UCSD-AML1 (cell line): ENCODE measurements around the gene HTR2A.

Experiments
- DNase-seq: peaks from one replicate; lab custom pipeline; 2025; ENCODE audit not compliant: unreplicated experiment; lab: John Stamatoyannopoulos, UW

HTR2A gene

DNA sequence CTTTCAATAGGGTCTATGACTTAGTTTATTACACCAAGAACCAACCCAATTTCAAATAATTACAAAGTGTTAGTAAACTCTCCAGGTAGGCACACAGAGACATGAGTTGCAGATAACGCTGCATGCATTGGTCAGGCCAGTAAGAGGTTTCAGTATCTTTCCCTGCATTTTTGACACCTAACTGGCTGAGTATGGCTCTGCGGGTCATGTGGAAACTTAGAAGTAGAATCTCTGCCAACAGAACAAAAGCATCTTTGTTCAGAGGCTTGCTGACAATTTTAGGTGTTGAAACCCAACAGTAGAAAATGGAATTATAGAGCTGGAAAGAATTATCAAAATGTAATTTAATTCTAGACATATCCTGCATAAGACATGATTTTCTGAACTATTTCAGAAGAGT lies 25.3 kb downstream of the HTR2A start:
- DNase-seq = no peak

- DNase-seq = no peak
These were observed 28.8 kb downstream of the HTR2A start for GRCh38 chr13:46868091-46868490.

- DNase-seq = peak; percentile 74
These were observed 30.7 kb downstream of the HTR2A start for GRCh38 chr13:46866150-46866549.

DNA sequence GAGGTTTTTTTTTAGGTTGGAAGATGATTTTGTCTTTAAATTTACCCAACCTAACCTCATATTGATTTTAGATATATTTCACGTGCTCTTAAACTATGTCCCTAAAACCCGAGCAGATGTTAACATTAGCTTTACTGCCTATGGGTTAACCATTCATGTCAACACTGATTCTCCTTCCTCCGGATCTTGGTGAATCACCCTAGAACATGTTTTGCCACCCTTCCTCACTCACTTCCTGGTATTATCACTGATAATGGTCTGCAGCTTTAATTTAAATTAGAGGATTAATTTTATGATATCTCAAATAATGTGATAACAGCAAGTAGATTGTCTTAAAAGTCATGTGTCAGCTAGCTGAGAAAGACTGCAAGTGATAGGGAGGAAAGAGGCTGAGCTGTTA lies 31.9 kb downstream of the HTR2A start:
- no peak for DNase-seq

DNA sequence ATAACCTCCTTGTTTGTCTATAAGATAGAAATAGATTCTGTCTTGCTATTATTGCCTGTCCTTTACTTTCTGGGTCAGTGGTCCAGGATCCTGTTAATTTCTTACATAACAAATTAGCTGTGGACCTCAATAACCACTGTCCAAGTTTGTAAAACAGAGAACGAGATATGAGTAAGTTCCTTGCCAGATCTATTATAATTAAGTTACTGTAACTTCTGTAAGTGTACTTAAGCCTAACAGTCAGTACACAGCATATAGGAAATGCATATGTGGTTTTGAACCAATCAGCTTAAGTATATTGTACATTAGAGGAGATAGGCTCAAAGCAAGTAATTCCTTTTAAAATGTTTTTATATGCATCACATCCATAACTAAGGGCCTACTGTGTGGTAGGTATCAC lies 34.9 kb downstream of the HTR2A start:
- no peak for DNase-seq

DNA sequence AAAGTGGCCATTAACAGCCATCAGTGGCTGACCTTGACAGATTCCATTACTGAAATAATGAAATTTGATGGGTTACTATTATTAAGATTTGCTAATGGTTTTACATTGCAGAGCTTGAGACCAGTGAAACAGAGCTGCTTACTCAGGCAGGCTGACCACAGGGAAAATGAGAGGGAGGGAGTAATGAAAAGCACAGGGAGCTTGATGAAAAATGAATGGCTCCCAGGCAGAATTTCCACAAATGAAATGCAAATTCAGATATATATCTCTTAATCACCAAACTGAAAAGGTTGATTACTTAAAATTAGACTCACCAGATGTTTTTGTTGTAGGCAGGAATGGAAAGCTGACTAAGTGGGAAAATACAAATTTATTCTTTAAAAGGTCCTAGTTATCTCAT lies 36.1 kb downstream of the HTR2A start:
- no peak for DNase-seq

GRCh38 chr13:46858776-46859175 lies 38.1 kb downstream of the HTR2A start:
- DNase-seq = no peak

GRCh38 chr13:46858163-46858562 lies 38.7 kb downstream of the HTR2A start:
- no peak for DNase-seq

DNA sequence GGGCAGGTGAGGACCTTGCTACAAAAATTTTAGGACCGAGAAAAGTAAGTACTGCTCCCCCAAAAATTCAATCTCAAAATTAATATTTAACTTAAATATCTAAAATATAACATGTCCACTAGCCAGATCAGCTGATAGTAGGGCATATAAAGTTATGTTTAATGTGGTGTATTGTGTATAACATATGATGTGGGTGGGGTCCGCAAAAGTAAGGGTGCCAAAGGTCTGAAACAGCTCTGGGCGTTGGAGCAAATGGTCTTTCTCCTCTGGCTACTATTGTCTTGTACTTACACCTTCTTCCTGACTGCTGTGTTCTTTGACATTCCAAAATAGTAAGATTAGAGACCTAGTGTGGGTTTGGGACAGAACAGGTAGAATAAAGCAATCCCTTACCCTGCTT lies 41.2 kb downstream of the HTR2A start:
- no peak for DNase-seq

GRCh38 chr13:46855166-46855565 lies 41.7 kb downstream of the HTR2A start:
- no peak for DNase-seq

DNA sequence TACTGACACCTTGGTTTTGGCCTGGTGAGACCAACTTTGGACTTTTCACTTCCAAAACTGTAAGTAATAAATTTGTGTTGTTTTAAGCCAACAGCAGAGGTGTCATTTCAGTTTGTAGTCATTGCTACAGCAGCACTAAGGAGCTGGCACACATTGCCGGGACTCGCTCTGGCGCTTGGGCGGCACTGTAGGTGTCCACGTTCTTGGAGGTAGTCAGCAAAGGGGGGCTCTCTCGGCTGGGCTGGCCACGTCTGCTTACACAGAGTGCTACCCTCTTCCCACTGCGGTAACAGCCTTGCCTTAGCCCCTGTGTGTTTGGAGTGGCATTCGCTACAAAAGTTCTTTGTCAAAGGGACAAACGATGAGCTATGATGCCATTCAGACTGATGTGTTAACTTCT lies 44.7 kb downstream of the HTR2A start:
- DNase-seq = no peak

- DNase-seq = no peak
These were observed 46.6 kb downstream of the HTR2A start for GRCh38 chr13:46850214-46850613.

DNA sequence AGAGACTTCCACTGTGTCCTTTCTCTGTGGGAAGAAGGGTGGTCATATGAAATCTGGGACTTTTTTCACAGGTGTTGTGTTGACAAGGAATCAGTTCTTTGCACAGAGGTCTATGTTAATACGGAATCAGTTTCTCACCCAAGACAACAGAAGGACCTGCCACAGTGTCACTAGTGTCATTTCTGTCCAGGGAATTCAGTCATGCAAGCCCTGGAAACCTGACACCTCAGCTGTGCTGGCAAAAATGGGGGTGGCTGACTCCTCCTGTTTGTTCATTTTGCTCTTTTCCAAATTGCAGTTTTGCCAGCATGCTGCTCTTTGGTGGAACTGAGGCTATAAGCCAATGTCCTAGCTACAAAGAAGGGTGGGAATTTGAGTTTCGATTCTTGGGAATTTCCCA lies 50.1 kb downstream of the HTR2A start:
- no peak for DNase-seq

- DNase-seq = no peak
These were observed 51.7 kb downstream of the HTR2A start for GRCh38 chr13:46845146-46845545.

DNA sequence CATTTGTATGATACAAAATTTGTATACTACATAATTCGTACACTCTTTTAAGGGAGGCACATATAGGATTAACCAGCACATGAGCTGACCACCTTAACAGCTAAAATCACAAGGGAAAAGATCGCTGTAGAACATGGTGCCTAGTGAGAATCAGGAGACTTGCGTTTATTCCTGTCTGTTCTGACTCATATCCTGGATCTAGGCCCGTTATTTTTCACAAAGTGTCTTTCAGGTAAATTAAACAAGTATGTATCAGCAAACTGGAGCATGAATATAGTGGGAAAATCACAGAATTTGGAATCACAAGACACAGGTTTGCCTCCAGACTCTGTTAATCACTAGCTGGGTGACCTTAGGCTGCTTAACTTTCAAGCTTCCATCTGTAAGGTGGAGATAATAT lies 52.4 kb downstream of the HTR2A start:
- DNase-seq = no peak

DNA sequence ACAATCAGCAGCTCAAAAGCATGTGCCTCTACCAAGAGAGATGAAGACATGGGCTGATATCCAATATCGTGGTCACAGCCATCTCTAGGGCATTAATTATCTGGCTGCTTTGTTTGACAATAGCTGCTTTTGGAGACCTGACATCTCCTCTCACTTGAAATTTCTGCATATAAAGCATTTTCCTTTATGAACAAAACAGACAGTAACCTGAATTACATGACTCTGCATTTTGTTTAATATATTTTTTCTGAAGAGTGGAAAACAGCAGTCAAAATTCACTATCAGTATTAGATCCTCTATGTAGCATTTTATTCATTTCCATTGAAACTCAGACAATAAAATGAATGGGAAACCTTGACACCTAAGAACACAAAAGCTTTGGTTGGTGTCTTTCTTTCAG lies 57.5 kb downstream of the HTR2A start:
- no peak for DNase-seq

DNA sequence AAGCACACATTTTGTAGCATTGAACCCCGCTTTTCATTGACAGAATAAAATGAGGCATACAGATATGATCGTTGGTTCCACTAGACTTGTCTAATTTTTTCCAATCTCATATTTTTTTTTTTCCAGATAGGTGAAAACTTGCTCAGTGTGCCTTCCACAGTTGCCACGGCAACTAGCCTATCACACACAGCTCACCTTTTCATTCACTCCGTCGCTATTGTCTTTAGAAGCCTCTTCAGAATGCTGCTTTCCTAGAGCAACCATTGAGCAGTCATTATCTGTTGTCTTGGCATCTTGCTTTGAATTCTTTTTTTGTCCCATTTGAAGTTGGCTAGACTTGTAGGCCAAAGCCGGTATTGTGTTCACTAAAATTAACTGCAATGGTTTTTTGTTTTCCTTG lies 62.2 kb downstream of the HTR2A start:
- no peak for DNase-seq

- no peak for DNase-seq
These were observed 65.2 kb downstream of the HTR2A start for GRCh38 chr13:46831588-46832194.

DNA sequence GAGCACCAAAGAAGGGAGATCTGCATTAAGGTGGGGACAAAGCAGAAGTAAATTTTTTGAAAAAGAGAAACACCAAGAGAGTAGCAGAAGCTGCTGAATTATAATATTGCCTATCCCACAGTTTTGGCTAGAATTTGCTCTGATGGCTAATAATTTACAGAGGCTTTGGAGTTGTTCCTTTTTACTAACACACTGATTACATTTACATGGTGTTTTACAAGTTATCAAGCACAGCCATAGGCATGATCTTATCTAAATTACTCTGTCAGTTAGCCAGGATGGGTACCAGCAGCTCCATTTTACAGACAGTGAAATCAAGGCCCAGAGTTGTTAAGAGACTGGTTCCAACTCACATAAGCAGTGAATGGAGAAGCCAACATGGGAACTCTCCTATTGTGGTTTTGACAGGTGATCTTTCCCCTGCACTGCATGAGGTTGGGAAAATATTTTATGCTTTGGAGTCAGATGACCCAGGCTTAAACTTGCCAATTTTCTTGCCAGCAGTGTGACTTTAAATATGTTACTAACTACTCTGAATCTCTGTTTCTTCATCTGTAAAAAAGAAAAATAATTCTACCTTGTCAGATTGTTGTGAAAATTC lies 66.3 kb downstream of the HTR2A start:
- DNase-seq = no peak

DNA sequence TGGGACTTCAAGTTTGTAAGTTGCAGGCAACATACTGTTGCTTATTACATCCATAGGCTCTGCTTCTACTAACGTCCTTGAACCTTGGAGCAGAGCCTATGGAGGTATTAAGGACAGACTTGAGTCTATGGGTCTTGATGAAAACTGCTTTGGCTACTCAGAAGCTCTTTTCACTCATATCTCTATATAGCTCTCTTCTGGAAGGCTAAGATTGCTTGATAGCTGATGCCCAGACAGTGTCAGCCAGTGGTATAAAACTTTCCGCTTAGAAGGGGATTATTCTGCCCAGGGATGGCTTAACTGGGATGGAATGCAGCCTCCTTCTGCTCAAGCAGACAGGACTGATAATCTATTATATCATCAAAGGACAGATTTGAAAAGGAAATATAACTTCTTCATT lies 74.3 kb downstream of the HTR2A start:
- no peak for DNase-seq

DNA sequence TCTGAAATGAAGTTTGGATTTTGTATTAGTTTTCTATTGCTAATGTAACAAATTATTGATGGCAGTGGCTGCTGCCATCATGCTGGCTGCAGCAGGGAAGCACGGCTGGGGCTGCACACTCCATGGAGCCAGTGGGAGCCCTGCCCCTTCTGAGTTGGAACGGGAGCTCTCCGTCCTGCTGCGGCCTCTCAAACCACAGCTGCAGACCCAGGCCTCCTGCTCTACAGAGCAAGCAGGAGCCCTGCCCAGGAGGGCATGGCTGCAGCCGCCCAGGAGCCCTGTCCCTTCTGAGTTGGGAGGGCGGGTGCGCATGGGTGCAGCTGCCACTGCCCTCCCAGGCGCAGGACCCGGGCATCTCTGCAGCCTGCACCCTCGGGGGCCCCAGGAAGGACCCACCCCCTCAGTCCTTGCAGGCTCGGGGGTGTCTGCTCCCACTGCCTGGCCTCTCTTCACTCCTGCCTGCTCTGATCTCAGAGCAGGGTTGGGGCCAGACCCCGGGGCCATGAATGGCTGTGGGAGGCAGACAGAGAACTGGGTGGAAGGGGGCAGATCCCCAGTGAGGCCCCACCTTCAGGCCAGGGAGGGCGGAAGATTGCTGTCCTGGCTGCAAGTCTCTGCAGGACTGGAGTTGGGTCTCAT lies 78.9 kb downstream of the HTR2A start:
- DNase-seq = no peak

DNA sequence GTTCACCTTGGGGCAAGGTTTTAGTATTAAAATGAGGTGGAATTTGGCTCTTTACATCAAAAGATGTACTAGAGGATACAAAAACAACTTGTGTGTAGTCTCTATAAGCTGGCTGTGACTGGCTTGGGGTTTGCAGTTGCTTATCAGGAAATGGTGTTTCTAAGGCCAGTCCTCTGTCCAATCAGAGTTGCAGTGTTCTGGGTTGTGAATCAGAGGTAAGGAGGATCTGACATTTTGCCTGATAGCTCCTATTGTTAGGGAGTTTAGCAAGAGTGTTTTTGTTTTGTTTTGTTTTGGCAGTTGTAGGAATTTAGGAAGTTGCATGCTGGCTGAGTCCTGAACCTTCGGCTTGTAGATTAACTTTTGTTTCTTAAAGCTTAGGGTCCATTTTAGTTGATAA lies 79.8 kb downstream of the HTR2A start:
- no peak for DNase-seq

DNA sequence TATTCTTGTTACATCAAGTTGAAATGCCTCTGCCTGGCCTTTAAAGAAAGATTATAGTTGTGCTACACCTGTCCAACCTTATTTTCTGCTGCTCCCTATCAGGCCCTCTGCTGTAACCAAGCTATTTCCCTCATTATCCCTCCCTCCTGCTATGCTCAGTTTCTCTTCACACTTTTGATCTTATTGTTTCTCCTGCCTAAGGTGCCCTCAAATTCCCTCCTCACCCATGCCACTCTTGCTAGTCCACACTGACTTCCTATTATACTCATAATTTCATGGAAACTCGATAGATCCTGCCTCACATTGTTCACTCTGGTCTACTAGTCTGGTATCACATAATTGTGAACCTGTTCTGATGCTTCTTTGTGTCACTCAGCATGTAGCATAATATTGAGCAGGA lies 80.5 kb downstream of the HTR2A start:
- no peak for DNase-seq
